HFFc6 (cell line): Measurements from ENCODE around the gene NPW. TPM values are rescaled to one million over a fixed set of nuclear protein-coding genes. Genes with fewer than 3 reads are reported as not detected.

Experiments used
- DNase-seq: peaks from one replicate; pipeline ENCODE4 v3.0.0-alpha.2; 2018
- H3K27ac Mint-ChIP-seq: 2 replicates; pipeline ENCODE4 v1.8.0; 2020; ENCODE audit warnings: mild to moderate bottlenecking, mixed read lengths
- H3K27me3 Mint-ChIP-seq: 2 replicates; pipeline ENCODE4 v1.8.0; 2021; ENCODE audit warnings: mild to moderate bottlenecking, moderate library complexity, mixed read lengths; ENCODE audit not compliant: insufficient read depth
- H3K36me3 Mint-ChIP-seq: 2 replicates; pipeline ENCODE4 v1.8.0; 2021; ENCODE audit warnings: low read depth, mixed read lengths
- H3K4me1 Mint-ChIP-seq: 2 replicates; pipeline ENCODE4 v1.8.0; 2020; ENCODE audit warnings: low read depth, mixed read lengths
- H3K4me3 Mint-ChIP-seq: 2 replicates; pipeline ENCODE4 v1.8.0; 2020; ENCODE audit warnings: mild to moderate bottlenecking, moderate library complexity, mixed read lengths
- H3K9me3 Mint-ChIP-seq: 2 replicates; pipeline ENCODE4 v1.8.0; 2020; ENCODE audit warnings: mild to moderate bottlenecking, mixed read lengths
- total RNA-seq, 6 experiments: library from RNA; stranded (reverse); fragmentation: NEBNext Ultra II Directional; extraction: Animal tissue kit (Norgen Biotek cat#: 25700); gene quantifications; 2 replicates in 1 of 6; 3 replicates in 5 of 6; pipeline ENCODE4 v1.2.3, GENCODE V29; 2021
- TF ChIP-seq, protein P1 (sequence below): fragments of 200-600 bp; sonication (generic); IDR thresholded peaks from 2 replicates; pipeline ENCODE4 v1.5.0; 2021; ENCODE audit warnings: antibody characterized with exemption, mild to moderate bottlenecking

Gene NPW
- total RNA-seq, 6 experiments from 2014 or later: 0.57 to 2.1 (median 1.4) TPM

DNA sequence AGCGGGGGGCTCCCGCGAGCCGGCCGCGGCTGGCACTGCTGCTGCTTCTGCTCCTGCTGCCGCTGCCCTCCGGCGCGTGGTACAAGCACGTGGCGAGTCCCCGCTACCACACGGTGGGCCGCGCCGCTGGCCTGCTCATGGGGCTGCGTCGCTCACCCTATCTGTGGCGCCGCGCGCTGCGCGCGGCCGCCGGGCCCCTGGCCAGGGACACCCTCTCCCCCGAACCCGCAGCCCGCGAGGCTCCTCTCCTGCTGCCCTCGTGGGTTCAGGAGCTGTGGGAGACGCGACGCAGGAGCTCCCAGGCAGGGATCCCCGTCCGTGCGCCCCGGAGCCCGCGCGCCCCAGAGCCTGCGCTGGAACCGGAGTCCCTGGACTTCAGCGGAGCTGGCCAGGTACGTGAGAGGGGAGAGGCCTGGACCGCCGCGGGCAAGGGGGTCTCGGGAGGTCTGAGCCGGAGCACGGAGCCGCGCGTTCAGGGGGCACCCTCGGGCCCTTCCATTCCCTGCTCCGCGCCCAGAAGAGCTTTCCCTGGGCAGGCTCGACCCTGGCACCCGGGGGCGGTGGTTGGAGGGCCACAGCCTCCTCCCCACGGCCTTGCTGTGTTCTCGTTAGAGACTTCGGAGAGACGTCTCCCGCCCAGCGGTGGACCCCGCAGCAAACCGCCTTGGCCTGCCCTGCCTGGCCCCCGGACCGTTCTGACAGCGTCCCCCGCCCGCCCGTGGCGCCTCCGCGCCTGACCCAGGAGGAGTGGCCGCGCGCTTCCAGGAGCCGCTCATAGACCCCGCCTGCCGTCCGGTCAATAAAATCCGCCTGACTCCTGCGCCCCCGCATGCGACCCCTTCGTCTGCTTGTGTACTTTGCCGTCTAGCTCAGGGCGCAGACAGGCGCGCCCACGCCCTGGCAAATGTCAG, 591 bp downstream of the NPW start:
- H3K4me1 Mint-ChIP-seq: peaks cover 19% of the 10 kb centered on the region
- TF ChIP-seq, protein P1, sequence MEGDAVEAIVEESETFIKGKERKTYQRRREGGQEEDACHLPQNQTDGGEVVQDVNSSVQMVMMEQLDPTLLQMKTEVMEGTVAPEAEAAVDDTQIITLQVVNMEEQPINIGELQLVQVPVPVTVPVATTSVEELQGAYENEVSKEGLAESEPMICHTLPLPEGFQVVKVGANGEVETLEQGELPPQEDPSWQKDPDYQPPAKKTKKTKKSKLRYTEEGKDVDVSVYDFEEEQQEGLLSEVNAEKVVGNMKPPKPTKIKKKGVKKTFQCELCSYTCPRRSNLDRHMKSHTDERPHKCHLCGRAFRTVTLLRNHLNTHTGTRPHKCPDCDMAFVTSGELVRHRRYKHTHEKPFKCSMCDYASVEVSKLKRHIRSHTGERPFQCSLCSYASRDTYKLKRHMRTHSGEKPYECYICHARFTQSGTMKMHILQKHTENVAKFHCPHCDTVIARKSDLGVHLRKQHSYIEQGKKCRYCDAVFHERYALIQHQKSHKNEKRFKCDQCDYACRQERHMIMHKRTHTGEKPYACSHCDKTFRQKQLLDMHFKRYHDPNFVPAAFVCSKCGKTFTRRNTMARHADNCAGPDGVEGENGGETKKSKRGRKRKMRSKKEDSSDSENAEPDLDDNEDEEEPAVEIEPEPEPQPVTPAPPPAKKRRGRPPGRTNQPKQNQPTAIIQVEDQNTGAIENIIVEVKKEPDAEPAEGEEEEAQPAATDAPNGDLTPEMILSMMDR: no peak
- no peak for DNase-seq
- H3K4me3 Mint-ChIP-seq: peak overlapping the region; percentile 51; the same call in 1 of the 2 replicates
- no peaks in the 10 kb centered on the region for H3K36me3 Mint-ChIP-seq
- no peak overlapping the region for H3K27ac Mint-ChIP-seq
- no peaks in the 10 kb centered on the region for H3K9me3 Mint-ChIP-seq
- H3K27me3 Mint-ChIP-seq: peaks cover 9% of the 10 kb centered on the region

DNA sequence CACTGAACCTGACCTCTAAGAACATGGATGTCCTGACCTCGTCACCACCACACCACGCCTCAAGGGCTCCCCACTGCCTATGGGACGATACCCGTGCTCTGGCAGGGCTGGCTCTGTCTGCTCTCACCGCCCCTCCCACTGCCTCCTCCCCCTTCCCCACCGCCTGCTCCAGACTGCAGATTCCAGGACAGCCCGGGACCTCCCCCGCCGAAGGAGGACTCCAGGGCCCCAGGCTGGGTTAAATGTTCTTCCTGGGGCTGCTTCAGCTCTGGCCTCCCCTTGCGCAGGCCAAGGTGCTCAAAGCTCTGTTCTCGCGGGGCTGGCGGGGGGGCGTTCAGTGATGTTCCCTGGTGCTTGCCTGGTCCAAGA, 3.1 kb downstream of the NPW start:
- no peaks in the 10 kb centered on the region for H3K36me3 Mint-ChIP-seq
- H3K9me3 Mint-ChIP-seq: no peaks in the 10 kb centered on the region
- TF ChIP-seq, protein P1: no peak
- H3K27ac Mint-ChIP-seq: peak overlapping the region; percentile 68
- peak; percentile 47 for DNase-seq
- H3K4me3 Mint-ChIP-seq: peak overlapping the region; percentile 80
- H3K27me3 Mint-ChIP-seq: peaks cover 9% of the 10 kb centered on the region
- peaks cover 23% of the 10 kb centered on the region for H3K4me1 Mint-ChIP-seq

DNA sequence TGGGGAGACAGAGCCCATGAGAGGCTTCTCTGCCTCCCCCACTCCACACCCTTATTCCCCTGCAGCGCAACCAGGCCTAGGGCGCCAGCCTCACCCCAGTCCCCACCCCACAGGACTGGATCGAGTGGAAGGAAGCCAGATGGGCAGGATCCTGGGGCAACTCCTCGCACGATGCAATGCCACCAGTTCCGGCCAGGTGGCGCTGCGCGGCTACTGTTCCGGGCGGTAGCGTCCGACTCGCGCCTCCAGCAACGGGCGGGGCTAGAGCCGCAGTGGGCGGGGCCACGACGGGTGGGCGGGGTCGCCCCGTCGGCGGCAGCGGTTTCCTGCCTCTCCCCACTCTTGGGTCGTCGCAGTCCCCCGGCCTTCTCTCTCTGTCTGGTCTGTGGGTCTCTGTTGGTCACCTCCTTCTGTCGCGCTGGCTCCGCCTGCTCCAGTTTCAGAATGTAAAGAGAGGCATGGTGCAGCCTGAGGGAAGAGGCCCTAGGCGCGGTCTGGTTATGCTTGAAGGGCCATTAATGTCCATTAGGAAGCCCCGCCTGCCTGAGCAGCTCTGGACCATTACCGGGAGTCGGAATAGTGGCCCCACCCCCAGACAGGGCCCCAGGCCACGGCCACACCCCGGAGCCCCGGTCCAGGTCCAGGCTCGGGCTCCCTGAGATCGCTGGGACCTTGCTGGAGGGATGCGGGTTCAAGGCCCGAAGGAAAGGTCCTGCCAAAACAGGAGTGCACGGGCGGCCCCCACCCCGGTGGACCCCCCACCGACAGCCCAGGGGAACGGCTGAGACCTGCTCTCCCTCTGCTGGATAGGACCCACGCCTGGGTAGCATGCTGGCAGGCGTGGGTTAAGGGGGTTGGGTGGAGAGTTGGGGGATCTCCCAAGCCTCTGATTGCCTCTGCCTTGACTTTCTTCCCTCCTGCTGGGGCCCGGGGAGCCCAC, 3.8 kb downstream of the NPW start:
- Mint-ChIP-seq H3K36me3 (no peaks in the 10 kb centered on the region), H3K27me3 (peaks cover 9% of the 10 kb centered on the region), H3K27ac (peak overlapping the region; percentile 68), H3K9me3 (no peaks in the 10 kb centered on the region), H3K4me1 (peaks cover 29% of the 10 kb centered on the region), H3K4me3 (peak overlapping the region; percentile 80)
- TF ChIP-seq, protein P1: peak; percentile 98
- peak; percentile 80 for DNase-seq

- Mint-ChIP-seq H3K36me3 (no peaks in the 10 kb centered on the region), H3K4me3 (no peak overlapping the region), H3K4me1 (peaks cover 34% of the 10 kb centered on the region), H3K27ac (no peak overlapping the region), H3K27me3 (peaks cover 10% of the 10 kb centered on the region), H3K9me3 (no peaks in the 10 kb centered on the region)
- DNase-seq: no peak
- TF ChIP-seq, protein P1: no peak
Observed at GRCh38 chr16:2024032-2024420, 4.4 kb downstream of the NPW start.

- TF ChIP-seq, protein P1: no peak
- Mint-ChIP-seq H3K4me3 (no peak overlapping the region), H3K36me3 (no peaks in the 10 kb centered on the region), H3K27ac (no peak overlapping the region), H3K27me3 (peaks cover 8% of the 10 kb centered on the region), H3K4me1 (peaks cover 34% of the 10 kb centered on the region), H3K9me3 (no peaks in the 10 kb centered on the region)
- DNase-seq: no peak
Observed at GRCh38 chr16:2025251-2025650, 5.7 kb downstream of the NPW start.
